C4-2B (cell line): ENCODE results near the gene PRG3.

Experiments used
- CTCF ChIP-seq: fragments of 450-650 bp; conservative IDR thresholded peaks from 2 replicates; pipeline ENCODE4 v1.5.1; 2017; ENCODE audit warnings: mild to moderate bottlenecking
- ZFX ChIP-seq: fragments of 450-650 bp; IDR thresholded peaks from 2 replicates; pipeline ENCODE4 v1.6.1; 2017

DNA sequence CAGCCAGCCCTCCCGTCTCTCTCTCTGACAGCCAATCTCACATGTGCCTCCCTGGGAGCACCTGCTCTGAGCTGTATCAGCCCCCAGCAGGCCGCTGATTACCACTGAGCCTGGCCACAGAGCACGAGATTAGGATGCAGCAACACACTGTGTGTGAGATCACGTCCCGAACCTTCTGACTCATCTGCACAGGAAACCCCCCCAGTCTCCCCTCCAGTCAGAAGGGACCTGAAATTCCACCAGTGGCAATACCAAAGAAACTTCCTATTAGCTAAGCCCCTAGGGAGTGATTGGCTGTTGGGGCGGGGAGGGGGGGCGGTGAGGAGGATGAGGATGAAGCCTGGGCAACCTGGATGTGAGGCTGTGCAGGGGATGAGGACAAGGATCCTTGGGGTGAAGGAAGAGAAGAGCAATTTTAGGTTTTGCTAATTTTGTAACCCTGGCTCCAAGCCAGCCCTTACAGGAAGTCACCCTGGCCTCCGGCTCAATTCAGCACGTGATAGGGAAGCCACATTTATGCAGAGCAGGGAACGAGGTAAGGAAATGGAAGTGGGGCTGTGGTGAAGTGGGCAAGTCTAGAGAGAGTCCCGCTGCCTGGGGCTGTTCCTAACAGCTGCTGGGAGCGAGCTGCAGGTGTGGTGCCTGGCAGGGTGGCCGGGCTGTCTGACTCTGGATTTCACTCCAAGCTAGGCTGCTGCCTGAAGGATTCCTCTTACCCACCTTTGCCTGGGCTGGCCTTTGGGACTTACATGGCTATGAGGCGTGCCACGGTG, 44.0 kb upstream of the PRG3 start:
- TF ChIP-seq CTCF (no peak), ZFX (no peak)
